CD4-positive, CD25-positive, alpha-beta regulatory T cell (primary cell): ENCODE results near the gene MORN1. TPM values are rescaled to one million over a fixed set of nuclear protein-coding genes. Genes with fewer than 3 reads are reported as not detected.

Experiments used
- ATAC-seq, 2 donors: fragments of 150-1000 bp; cut with Tn5 transposase; one replicate each; pipeline ENCODE4 v1.10.0; 2021; ENCODE audit warnings: low read depth in 2 of 2, moderate number of reproducible peaks in 2 of 2, moderate library complexity in 1 of 2
- DNase-seq, 3 donors: peaks; one replicate each; pipeline versions ENCODE4 v3.0.0 to v3.0.0-alpha.2; 2012 to 2022; ENCODE audit warnings: mixed read lengths in 1 of 3
- H3K27ac ChIP-seq: one replicate; pipeline ENCODE4 v1.7.0; 2013; ENCODE audit warnings: mild to moderate bottlenecking, low read length; ENCODE audit not compliant: insufficient read depth, poor library complexity, severe bottlenecking
- H3K27me3 ChIP-seq: one replicate; pipeline ENCODE4 v1.7.0; 2013; ENCODE audit warnings: low read length; ENCODE audit not compliant: control insufficient read depth, insufficient read depth
- H3K36me3 ChIP-seq: one replicate; pipeline ENCODE4 v1.7.0; 2013; ENCODE audit warnings: mild to moderate bottlenecking, low read length, moderate library complexity; ENCODE audit not compliant: control insufficient read depth, insufficient read depth
- H3K4me1 ChIP-seq: 2 replicates; pipeline ENCODE4 v1.7.0; 2013; ENCODE audit warnings: mild to moderate bottlenecking, low read length; ENCODE audit not compliant: insufficient read depth, control insufficient read depth, poor library complexity, severe bottlenecking
- H3K4me3 ChIP-seq: one replicate; pipeline ENCODE4 v1.7.0; 2013; ENCODE audit warnings: low read depth, mild to moderate bottlenecking, low read length, moderate library complexity
- H3K9me3 ChIP-seq, 2 experiments: 1 replicate in 1 of 2; 2 replicates in 1 of 2; pipeline ENCODE4 v1.7.0; 2013; ENCODE audit warnings: low read length in 2 of 2, mild to moderate bottlenecking in 1 of 2, moderate library complexity in 1 of 2; ENCODE audit not compliant: control insufficient read depth in 2 of 2
- H3K27ac Mint-ChIP-seq, 3 donors: one replicate each; pipeline ENCODE4 v1.8.0; 2020 to 2022; ENCODE audit warnings: mild to moderate bottlenecking in 3 of 3, mixed read lengths in 3 of 3, moderate library complexity in 2 of 3
- H3K27me3 Mint-ChIP-seq: one replicate; pipeline ENCODE4 v1.8.0; 2022; ENCODE audit warnings: mild to moderate bottlenecking, mixed read lengths
- H3K36me3 Mint-ChIP-seq: one replicate; pipeline ENCODE4 v1.8.0; 2020; ENCODE audit warnings: mixed read lengths
- H3K4me1 Mint-ChIP-seq, 4 donors: one replicate each; pipeline ENCODE4 v1.8.0; 2020 to 2022; ENCODE audit warnings: mixed read lengths in 4 of 4, mild to moderate bottlenecking in 1 of 4
- H3K4me3 Mint-ChIP-seq, 4 donors: one replicate each; pipeline ENCODE4 v1.8.0; 2020 to 2022; ENCODE audit warnings: mild to moderate bottlenecking in 4 of 4, mixed read lengths in 4 of 4, moderate library complexity in 3 of 4
- H3K9me3 Mint-ChIP-seq, 7 donors: one replicate each; pipeline ENCODE4 v1.8.0; 2020 to 2022; ENCODE audit warnings: mixed read lengths in 7 of 7, mild to moderate bottlenecking in 3 of 7, moderate library complexity in 2 of 7
- polyA plus RNA-seq, 4 donors: library from polyadenylated mRNA; unstranded; fragments of 300-500 nt; fragmentation: Illumina TruSeq; gene quantifications; one replicate each; pipeline ENCODE4 v1.2.3, GENCODE V29; 2021
- total RNA-seq: library from RNA; stranded (reverse); gene quantifications from one replicate; pipeline ENCODE4 v1.2.3, GENCODE V29; 2022

MORN1 gene
- total and polyA plus RNA-seq, 5 donors from 2014 or later, result 1.3 to 7.3 (median 2.4) TPM

DNA sequence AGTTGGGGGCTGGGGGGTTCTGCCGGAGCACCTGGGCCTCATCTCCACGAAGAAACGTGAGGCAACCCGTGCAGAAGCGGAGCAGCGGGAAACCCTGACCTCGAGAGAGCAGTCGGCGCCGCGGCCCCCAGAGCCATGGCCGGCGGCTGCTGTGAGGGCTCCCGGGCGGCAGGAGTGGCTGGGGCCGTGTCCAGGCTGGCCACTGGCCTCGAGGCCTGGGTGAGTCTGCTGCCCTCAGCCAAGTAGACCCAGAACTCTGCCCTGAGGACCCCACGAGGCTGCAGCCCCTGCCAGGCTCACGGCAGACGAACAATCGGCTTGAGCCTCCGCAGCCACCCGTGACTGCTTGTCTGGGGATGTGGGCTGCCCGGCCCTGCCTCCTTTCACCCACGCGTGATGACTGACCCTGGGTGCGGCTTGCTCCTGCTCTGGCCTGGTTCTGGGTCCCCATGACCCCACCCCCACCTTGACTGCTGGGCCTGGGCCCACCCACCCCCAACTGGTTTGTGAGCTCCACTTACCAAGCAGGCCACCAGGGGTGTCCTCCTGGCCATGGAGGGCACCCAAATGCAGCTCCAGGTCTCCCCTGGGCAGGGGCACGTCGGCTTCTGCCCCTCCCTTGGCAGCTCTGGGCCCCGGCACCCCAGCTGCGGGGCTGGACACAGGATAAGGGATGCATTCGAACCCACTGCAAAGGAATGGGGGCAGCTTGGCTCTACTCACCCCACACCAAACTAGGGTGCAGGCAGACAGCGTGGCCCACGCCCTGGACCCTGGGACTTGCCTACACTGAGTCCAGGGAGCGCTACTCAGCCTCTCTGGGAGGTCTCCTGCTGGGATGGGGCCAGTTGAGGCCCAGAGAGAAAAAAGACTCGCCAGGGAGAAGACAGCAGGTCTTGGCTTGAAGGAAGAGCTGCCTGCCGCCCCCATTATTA lies 34.2 kb downstream of the MORN1 start:
- Mint-ChIP-seq H3K36me3 (no peaks in the 10 kb centered on the region), H3K27me3 (peaks cover 3% of the 10 kb centered on the region), H3K4me3 (no peak overlapping the region), H3K9me3 (peaks cover 0 to 4% (median 0%) of the 10 kb centered on the region in 7 donors), H3K27ac (no peak overlapping the region), H3K4me1 (no peaks in the 10 kb centered on the region)
- DNase-seq, result no peak
- Histone ChIP-seq H3K36me3 (no peaks in the 10 kb centered on the region), H3K9me3 (no peaks in the 10 kb centered on the region), H3K27ac (no peak overlapping the region), H3K4me1 (no peaks in the 10 kb centered on the region), H3K27me3 (no peaks in the 10 kb centered on the region), H3K4me3 (no peak overlapping the region)
- peak in 1 of 2 donors; percentile 12 for ATAC-seq

GRCh38 chr1:2356401-2356800 lies 35.0 kb downstream of the MORN1 start:
- Mint-ChIP-seq H3K9me3 (peaks cover 0 to 2% (median 0%) of the 10 kb centered on the region in 7 donors), H3K4me1 (no peaks in the 10 kb centered on the region), H3K27me3 (peaks cover 5% of the 10 kb centered on the region), H3K27ac (no peak overlapping the region), H3K36me3 (no peaks in the 10 kb centered on the region), H3K4me3 (no peak overlapping the region)
- H3K4me3 ChIP-seq, result no peak overlapping the region
- H3K4me1 ChIP-seq, result no peaks in the 10 kb centered on the region
- no peaks in the 10 kb centered on the region for H3K27me3 ChIP-seq
- no peak for ATAC-seq
- no peaks in the 10 kb centered on the region for H3K36me3 ChIP-seq
- no peak overlapping the region for H3K27ac ChIP-seq
- no peaks in the 10 kb centered on the region for H3K9me3 ChIP-seq
- no peak for DNase-seq

DNA sequence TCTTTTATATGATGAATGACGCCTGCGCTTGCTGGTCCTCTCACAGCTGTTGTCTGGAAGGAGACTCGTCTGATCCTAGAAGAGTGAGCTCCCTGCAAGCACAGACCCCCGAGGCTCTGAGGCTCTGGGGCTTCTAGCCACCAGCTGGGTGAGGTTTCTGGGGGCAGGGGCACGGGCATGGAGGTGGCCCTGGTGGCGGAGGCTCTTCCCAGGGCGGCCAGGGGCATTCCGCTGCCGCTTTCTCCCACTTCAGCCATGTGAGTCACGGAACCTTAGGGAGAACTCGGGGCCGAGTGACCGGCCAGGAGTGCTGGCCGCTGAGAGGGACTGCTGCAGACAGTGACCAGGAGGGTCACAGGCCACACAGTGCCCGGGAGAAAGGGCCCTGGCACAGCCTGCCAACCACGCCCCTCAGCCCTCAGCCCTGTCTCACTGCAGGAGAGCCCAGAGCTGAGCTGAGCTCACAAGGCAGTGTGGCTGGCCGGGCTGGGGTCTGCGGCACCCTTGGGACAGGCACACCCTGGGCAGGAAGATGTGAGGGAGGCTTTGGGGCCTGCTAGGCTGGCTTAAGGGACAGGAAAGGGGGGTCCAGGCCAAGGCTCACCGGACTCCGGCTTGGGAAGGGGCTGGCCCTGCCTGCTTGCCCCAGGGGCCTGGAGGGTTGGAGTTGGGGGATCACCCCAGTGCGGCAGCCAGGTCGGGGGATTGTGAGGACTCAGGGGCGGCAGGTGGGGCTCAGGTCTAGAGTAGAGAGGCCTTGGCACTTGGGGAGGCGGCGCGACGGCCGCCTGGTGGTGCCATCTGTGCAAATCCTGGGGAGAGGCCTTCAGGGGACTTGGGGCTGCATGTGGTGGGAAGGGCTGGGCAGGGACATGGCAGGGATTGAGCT lies 35.7 kb downstream of the MORN1 start:
- no peaks in the 10 kb centered on the region for H3K36me3 ChIP-seq
- H3K9me3 ChIP-seq, result no peaks in the 10 kb centered on the region
- Mint-ChIP-seq H3K4me1 (no peaks in the 10 kb centered on the region), H3K9me3 (peaks cover 0 to 2% (median 0%) of the 10 kb centered on the region in 7 donors), H3K4me3 (no peak overlapping the region), H3K27me3 (peaks cover 5% of the 10 kb centered on the region), H3K36me3 (no peaks in the 10 kb centered on the region), H3K27ac (no peak overlapping the region)
- H3K4me3 ChIP-seq, result no peak overlapping the region
- H3K4me1 ChIP-seq, result no peaks in the 10 kb centered on the region
- H3K27ac ChIP-seq, result no peak overlapping the region
- no peak for DNase-seq
- ATAC-seq, result no peak
- no peaks in the 10 kb centered on the region for H3K27me3 ChIP-seq

DNA sequence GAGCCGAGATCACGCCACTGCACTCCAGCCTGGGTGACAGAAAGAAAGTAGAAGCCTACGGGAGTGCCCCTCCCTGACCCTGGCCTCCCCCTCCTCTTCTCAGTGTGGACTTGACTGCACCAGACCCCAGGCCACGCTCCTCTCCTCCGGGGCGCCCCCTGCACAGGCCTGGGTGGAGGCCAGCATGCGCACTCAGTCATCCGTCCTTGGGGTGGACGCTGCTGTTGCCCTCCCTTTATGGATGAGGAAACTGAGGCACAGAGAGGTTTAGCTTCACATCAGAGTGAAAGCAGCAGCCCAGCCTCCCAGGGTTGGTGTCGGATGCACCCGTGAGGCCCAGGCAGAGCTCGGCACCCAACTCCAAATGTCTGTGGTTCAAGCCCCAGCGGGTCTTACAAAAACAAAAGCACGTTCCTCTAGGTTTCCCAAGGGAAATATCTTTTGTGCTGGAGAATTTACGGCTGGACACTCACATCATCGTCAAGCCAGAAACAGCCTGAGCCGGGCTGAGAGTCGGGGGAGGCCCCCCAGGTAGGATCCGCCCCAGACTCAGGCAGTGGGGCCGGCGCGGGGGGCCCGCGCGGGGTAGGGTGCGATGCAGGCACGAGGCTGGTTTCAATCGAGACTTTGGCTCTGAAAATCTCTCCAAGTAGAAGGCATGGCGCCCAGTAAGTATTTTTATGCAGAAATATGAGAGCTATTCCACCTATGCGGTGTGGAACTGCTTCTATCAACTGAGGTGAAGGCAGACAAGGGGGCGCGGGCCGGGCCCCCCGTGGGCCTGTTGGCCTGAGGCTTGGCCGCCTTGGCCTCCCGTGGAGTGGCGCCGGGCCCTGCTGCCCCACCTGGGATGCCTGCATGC lies 36.6 kb downstream of the MORN1 start:
- Mint-ChIP-seq H3K4me1 (no peaks in the 10 kb centered on the region), H3K27ac (no peak overlapping the region), H3K9me3 (peaks cover 0 to 2% (median 0%) of the 10 kb centered on the region in 7 donors), H3K27me3 (peaks cover 5% of the 10 kb centered on the region), H3K4me3 (no peak overlapping the region), H3K36me3 (no peaks in the 10 kb centered on the region)
- DNase-seq, result no peak
- no peaks in the 10 kb centered on the region for H3K4me1 ChIP-seq
- no peaks in the 10 kb centered on the region for H3K36me3 ChIP-seq
- ATAC-seq, result no peak
- H3K27me3 ChIP-seq, result no peaks in the 10 kb centered on the region
- H3K27ac ChIP-seq, result no peak overlapping the region
- no peaks in the 10 kb centered on the region for H3K9me3 ChIP-seq
- no peak overlapping the region for H3K4me3 ChIP-seq

GRCh38 chr1:2353551-2354438 lies 37.6 kb downstream of the MORN1 start:
- Mint-ChIP-seq H3K4me1 (no peaks in the 10 kb centered on the region), H3K4me3 (no peak overlapping the region), H3K27me3 (peaks cover 5% of the 10 kb centered on the region), H3K9me3 (no peaks in the 10 kb centered on the region), H3K36me3 (no peaks in the 10 kb centered on the region), H3K27ac (no peak overlapping the region)
- no peak overlapping the region for H3K27ac ChIP-seq
- H3K4me3 ChIP-seq, result no peak overlapping the region
- H3K9me3 ChIP-seq, result no peaks in the 10 kb centered on the region
- H3K36me3 ChIP-seq, result no peaks in the 10 kb centered on the region
- no peaks in the 10 kb centered on the region for H3K4me1 ChIP-seq
- DNase-seq (no peak), ATAC-seq (no peak)
- H3K27me3 ChIP-seq, result no peaks in the 10 kb centered on the region

GRCh38 chr1:2352897-2353550 lies 38.3 kb downstream of the MORN1 start:
- no peak for DNase-seq

More at GRCh38 chr1:2352897-2353550, 38.3 kb downstream of the MORN1 start:
- Histone ChIP-seq H3K36me3 (no peaks in the 10 kb centered on the region), H3K9me3 (no peaks in the 10 kb centered on the region), H3K4me1 (no peaks in the 10 kb centered on the region), H3K4me3 (no peak overlapping the region), H3K27ac (no peak overlapping the region), H3K27me3 (no peaks in the 10 kb centered on the region)
- no peaks in the 10 kb centered on the region for H3K36me3 Mint-ChIP-seq
- peaks cover 5% of the 10 kb centered on the region for H3K27me3 Mint-ChIP-seq
- H3K9me3 Mint-ChIP-seq, result no peaks in the 10 kb centered on the region
- H3K4me3 Mint-ChIP-seq, result no peak overlapping the region
- ATAC-seq, result no peak
- H3K4me1 Mint-ChIP-seq, result no peaks in the 10 kb centered on the region
- no peak overlapping the region for H3K27ac Mint-ChIP-seq
